ENCODE results near the gene LRRC4C. TPM values are rescaled to one million over a fixed set of nuclear protein-coding genes. Genes with fewer than 3 reads are reported as not detected.
A peak's percentile ranks its signal among the peaks of the same experiment; 100 is the strongest.

Gene LRRC4C
- total RNA-seq, 4 donors from 2014 or later: 0.19 to 1.1 TPM; not detected in 2

GRCh38 chr11:40338062-40338461, 1121.4 kb downstream of the LRRC4C start:
- intact Hi-C loops (cut with DNase I; ENCODE audit: low total_unique reads): no loop called here
- WGBS, 2 donors: 71 to 80% methylated on average over 3 of the region's 3 CpGs
- DNase-seq (ENCODE audit: low spot score in 2 of 2): no peak
- no peak overlapping the region for H3K4me3 ChIP-seq (ENCODE audit: low read depth, poor library complexity, severe bottlenecking)
- TF ChIP-seq CTCF (IDR thresholded peaks at IDR 0.05) (no peak), POLR2A (IDR thresholded peaks at IDR 0.05) (no peak)

GRCh38 chr11:40337118-40337517, 1122.3 kb downstream of the LRRC4C start:
- DNase-seq (ENCODE audit: low spot score in 2 of 2): no peak
- intact Hi-C loops (cut with DNase I; ENCODE audit: low total_unique reads): no loop called here
- H3K4me3 ChIP-seq (ENCODE audit: low read depth, poor library complexity, severe bottlenecking): no peak overlapping the region
- TF ChIP-seq POLR2A (IDR thresholded peaks at IDR 0.05) (no peak), CTCF (IDR thresholded peaks at IDR 0.05) (no peak)
- 55 to 56% methylated on average over 3 of the region's 3 CpGs for WGBS, 2 donors

DNA sequence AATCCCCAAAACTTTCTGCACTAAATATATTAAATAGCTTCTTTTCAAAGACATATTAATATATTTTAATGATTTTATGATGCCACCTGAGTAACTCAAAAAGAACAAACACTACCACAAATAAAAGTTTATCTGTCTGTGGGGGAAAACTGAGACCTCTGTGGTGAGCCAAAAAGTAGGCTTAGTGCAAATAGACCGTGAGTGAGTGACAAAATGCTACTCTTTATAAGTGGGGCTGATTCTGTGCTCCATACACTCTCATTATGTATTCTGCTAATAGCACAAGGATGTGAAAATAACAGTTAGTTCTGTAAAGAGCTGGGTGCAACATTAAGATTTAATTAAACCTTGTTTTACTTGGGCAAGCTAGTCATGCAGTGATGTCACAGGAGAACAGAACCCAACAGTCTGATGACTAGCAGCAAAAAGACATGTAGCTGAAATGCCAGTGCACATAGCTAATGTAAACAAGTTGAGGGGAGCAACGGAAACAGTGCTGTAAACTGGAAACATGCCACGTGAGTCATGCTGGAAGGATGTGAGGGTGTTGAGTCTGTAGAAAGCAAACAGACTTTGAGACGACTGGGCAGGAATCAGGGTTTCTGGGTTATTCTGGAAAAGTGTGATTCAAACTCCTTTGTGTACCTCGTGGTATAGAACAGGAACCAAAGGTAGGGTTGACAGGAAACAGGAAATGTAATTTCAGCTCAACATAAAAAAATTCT, 1130.4 kb downstream of the LRRC4C start:
- no peak overlapping the region for H3K4me3 ChIP-seq (ENCODE audit: low read depth, poor library complexity, severe bottlenecking)
- WGBS, 2 donors: 10 to 13% methylated on average over 5 of the region's 5 CpGs
- intact Hi-C loops (cut with DNase I; ENCODE audit: low total_unique reads): no loop called here
- TF ChIP-seq CTCF (IDR thresholded peaks at IDR 0.05) (no peak), POLR2A (IDR thresholded peaks at IDR 0.05) (no peak)
- peak in 1 of 2 donors; percentile 24 for DNase-seq (ENCODE audit: low spot score in 2 of 2)

DNA sequence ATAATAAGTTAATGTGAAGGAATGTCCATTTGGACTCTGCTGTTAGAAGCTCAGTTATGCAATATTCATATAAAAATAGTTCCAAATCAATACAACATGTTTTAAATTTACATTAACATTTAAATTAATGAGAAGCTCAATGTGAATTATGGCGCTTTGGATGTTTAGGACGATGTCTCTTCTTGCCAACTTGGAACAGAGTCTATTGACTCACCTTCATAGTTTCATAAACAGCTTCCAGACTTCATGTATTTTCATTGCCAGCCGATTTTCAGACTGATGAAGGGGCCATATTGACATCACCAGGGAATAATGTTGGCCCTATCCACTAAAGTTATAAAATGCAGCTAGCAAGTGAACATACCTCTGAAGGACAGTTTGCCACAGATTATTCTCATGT, 1136.2 kb downstream of the LRRC4C start:
- intact Hi-C loops (cut with DNase I; ENCODE audit: low total_unique reads): no loop called here
- WGBS, 2 donors: 47 to 50% methylated on average over 3 of the region's 3 CpGs
- no peak for DNase-seq (ENCODE audit: low spot score in 2 of 2)
- TF ChIP-seq POLR2A (IDR thresholded peaks at IDR 0.05): no peak
- no peak for TF ChIP-seq CTCF (IDR thresholded peaks at IDR 0.05)
- H3K4me3 ChIP-seq (ENCODE audit: low read depth, poor library complexity, severe bottlenecking): no peak overlapping the region

DNA sequence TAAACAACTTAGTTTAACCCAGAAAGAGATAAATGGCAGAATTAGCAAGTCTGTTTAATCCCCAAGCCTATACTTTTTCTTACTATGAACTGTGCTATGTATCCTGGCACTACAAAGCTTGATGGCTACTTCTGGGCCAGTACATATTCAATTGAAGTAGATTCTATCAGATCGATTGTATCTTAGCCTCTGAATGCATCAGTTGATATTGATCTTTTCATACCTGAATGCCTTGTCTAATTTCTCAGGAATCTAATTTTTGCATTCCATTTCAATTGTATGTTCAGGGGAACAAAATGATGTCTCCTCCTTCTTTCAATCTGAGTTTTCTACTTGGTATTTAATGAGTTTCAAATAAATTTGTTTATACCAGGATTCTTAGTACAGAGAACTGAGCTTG, 1137.9 kb downstream of the LRRC4C start:
- no peak for DNase-seq (ENCODE audit: low spot score in 2 of 2)
- TF ChIP-seq CTCF (IDR thresholded peaks at IDR 0.05): no peak
- 47 to 64% methylated on average over 1 of the region's 1 CpG for WGBS, 2 donors
- intact Hi-C loops (cut with DNase I; ENCODE audit: low total_unique reads): no loop called here
- H3K4me3 ChIP-seq (ENCODE audit: low read depth, poor library complexity, severe bottlenecking): no peak overlapping the region

GRCh38 chr11:40316171-40316570, 1143.3 kb downstream of the LRRC4C start:
- DNase-seq (ENCODE audit: low spot score in 2 of 2): no peak
- intact Hi-C loops (cut with DNase I; ENCODE audit: low total_unique reads): no loop called here
- TF ChIP-seq POLR2A (IDR thresholded peaks at IDR 0.05): no peak
- TF ChIP-seq CTCF (IDR thresholded peaks at IDR 0.05): no peak
- H3K4me3 ChIP-seq (ENCODE audit: low read depth, poor library complexity, severe bottlenecking): no peak overlapping the region
